ENCODE data around the gene MTMR3. TPM values are rescaled to one million over a fixed set of nuclear protein-coding genes. Genes with fewer than 3 reads are reported as not detected.

Gene MTMR3
- polyA plus RNA-seq, 1 of the 3 experiments (the other 2 are of a cell fraction), result 20.4 TPM

DNA sequence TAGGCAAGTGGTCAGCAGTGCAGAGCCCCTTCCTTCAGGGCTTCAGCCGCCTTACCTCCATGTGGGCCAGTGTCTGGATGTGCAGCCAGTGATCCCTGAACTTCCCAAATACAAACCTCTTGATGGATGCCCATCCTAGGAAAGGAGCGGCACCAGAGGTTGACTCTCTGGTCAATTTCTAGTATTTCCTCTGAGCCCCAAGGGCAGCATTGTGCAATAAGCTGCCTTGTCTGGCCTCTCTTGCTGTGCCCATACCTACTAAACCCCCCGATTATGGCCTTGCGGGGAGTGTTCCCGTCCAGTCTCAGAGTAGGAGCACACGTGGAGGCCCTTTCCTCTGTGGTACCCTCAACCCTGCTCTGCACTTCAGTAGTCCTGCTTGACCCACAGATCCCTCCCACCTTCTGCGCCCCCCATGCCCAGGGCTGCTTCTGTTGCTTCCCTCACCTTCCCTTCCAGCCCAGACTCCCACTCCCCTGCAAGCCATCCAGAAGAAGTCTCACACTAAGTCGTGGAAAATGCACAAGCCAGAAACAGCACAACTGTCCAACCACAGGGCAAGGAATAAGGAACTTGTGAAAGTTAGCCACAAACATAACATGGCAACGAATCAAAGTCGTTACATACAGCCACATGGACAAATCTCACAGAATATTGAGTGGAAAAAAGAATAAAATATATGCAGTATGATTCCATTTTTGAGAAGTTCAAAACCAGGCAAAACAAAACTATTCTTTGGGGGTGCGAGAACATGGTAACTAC lies 157.7 kb downstream of the MTMR3 start:
- WGBS (ENCODE audit: low lambda C conversion rate), result 92% methylated on average over 9 of the region's 11 CpGs
- TF ChIP-seq YY1 (IDR thresholded peaks at IDR 0.05; ENCODE audit: low read depth) (no peak), RFX5 (IDR thresholded peaks at IDR 0.05; ENCODE audit: low read length) (no peak), FOSL2 (IDR thresholded peaks at IDR 0.05; ENCODE audit: borderline replicate concordance, low read depth) (no peak), EP300 (IDR thresholded peaks at IDR 0.05; ENCODE audit: borderline replicate concordance in 1 of 2, low read depth in 1 of 2, low read length in 1 of 2) (no peak), TCF12 (IDR thresholded peaks at IDR 0.05) (no peak), POLR2AphosphoS5 (IDR thresholded peaks at IDR 0.05; ENCODE audit: low read depth, low read length) (no peak), NFIC (IDR thresholded peaks at IDR 0.05; ENCODE audit: borderline replicate concordance) (no peak), USF1 (IDR thresholded peaks at IDR 0.05; ENCODE audit: borderline replicate concordance, low read depth) (no peak), ELF1 (IDR thresholded peaks at IDR 0.05) (no peak)
- ChIA-PET CTCF (interaction anchor here (0.5 to 1.7 kb wide), 4 partner anchors 10 to 215 kb away, joined by 3 to 6 read pairs (median 4); no protein-coding TSS in a partner anchor), POLR2A (no interaction called here)
- Histone ChIP-seq H3K9ac (no peak overlapping the region), H4K20me1 (ENCODE audit: insufficient read depth) (no peaks in the 10 kb centered on the region), H3K4me3 (ENCODE audit: low read depth in 2 of 2, low read length in 1 of 2) (no peak overlapping the region), H3F3A (replicated peaks; ENCODE audit: insufficient read depth) (peaks cover 21% of the 10 kb centered on the region), H3K4me2 (no peak overlapping the region), H3K4me1 (ENCODE audit: control insufficient read depth in 1 of 2, insufficient read depth in 2 of 2, low read depth in 1 of 2, low read length in 1 of 2) (peaks cover 0 to 33% of the 10 kb centered on the region in 2 experiments; a peak in 3 of 4 replicates), H3K27ac (ENCODE audit: low read depth in 2 of 2, low read length in 1 of 2) (no peak overlapping the region), H3K36me3 (replicated peaks in 1 of 2; ENCODE audit: control insufficient read depth in 1 of 2, insufficient read depth in 2 of 2, low read length in 1 of 2) (no peaks in the 10 kb centered on the region), H2AFZ (ENCODE audit: low read depth) (no peak overlapping the region), H3K79me2 (ENCODE audit: insufficient read depth) (no peaks in the 10 kb centered on the region), H3K27me3 (ENCODE audit: insufficient read depth) (no peaks in the 10 kb centered on the region), H3K9me3 (no peaks in the 10 kb centered on the region), H3K9me2 (no peaks in the 10 kb centered on the region)
- no peak for DNase-seq

DNA sequence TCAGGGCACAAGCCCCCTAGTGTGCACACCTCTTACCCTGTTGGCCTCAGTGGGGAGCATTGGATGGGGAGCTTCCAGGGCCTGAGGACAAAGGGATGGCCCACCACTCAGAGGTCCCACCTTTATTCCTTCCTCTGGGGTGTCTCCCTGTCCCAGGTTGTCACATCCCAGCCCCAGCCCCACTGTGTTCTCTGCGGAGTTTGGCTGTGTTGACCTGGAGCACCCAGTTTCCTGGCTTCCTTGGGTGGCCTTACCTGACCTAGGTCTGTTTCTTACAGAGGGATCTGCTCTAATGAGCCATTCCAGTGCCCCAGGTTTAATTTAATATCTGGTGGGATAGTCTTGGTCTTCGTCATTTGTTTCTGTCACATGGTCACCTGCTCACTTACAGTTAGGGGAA lies 158.5 kb downstream of the MTMR3 start:
- Histone ChIP-seq H3K9me3 (no peaks in the 10 kb centered on the region), H3K79me2 (ENCODE audit: insufficient read depth) (no peaks in the 10 kb centered on the region), H3K4me3 (ENCODE audit: low read depth in 2 of 2, low read length in 1 of 2) (no peak overlapping the region), H3K9ac (no peak overlapping the region), H3K9me2 (no peaks in the 10 kb centered on the region), H3K4me1 (ENCODE audit: control insufficient read depth in 1 of 2, insufficient read depth in 2 of 2, low read depth in 1 of 2, low read length in 1 of 2) (peaks cover 0 to 33% of the 10 kb centered on the region in 2 experiments; a peak in 3 of 4 replicates), H2AFZ (ENCODE audit: low read depth) (no peak overlapping the region), H3F3A (replicated peaks; ENCODE audit: insufficient read depth) (peaks cover 21% of the 10 kb centered on the region), H3K27ac (ENCODE audit: low read depth in 2 of 2, low read length in 1 of 2) (no peak overlapping the region), H3K27me3 (ENCODE audit: insufficient read depth) (no peaks in the 10 kb centered on the region), H3K36me3 (replicated peaks in 1 of 2; ENCODE audit: control insufficient read depth in 1 of 2, insufficient read depth in 2 of 2, low read length in 1 of 2) (no peaks in the 10 kb centered on the region), H4K20me1 (ENCODE audit: insufficient read depth) (no peaks in the 10 kb centered on the region), H3K4me2 (no peak overlapping the region)
- TF ChIP-seq NRF1 (IDR thresholded peaks at IDR 0.05; ENCODE audit: low read depth, low read length) (no peak), RCOR1 (IDR thresholded peaks at IDR 0.05; ENCODE audit: low read length) (no peak), EZH2phosphoT487 (IDR thresholded peaks at IDR 0.05; ENCODE audit: borderline replicate concordance, low read depth) (no peak), RAD21 (IDR thresholded peaks at IDR 0.05; ENCODE audit: low read length) (no peak), MEF2A (IDR thresholded peaks at IDR 0.05; ENCODE audit: borderline replicate concordance, low read depth) (no peak), RXRA (IDR thresholded peaks at IDR 0.05; ENCODE audit: borderline replicate concordance, low read depth) (no peak), SIN3A (IDR thresholded peaks at IDR 0.05; ENCODE audit: borderline replicate concordance, low read depth, low read length) (no peak), POLR2AphosphoS5 (IDR thresholded peaks at IDR 0.05; ENCODE audit: low read depth, low read length) (no peak), JUND (IDR thresholded peaks at IDR 0.05) (no peak), TAF1 (IDR thresholded peaks at IDR 0.05; ENCODE audit: borderline replicate concordance, low read depth, low read length) (no peak), MAX (IDR thresholded peaks at IDR 0.05; ENCODE audit: low read depth) (no peak), FOSL2 (IDR thresholded peaks at IDR 0.05; ENCODE audit: borderline replicate concordance, low read depth) (no peak), TCF12 (IDR thresholded peaks at IDR 0.05) (no peak), ELF1 (IDR thresholded peaks at IDR 0.05) (no peak), FOXM1 (IDR thresholded peaks at IDR 0.05; ENCODE audit: low read depth) (no peak), EP300 (IDR thresholded peaks at IDR 0.05; ENCODE audit: borderline replicate concordance in 1 of 2, low read depth in 1 of 2, low read length in 1 of 2) (no peak)
- TF ChIP-seq, protein P1, sequence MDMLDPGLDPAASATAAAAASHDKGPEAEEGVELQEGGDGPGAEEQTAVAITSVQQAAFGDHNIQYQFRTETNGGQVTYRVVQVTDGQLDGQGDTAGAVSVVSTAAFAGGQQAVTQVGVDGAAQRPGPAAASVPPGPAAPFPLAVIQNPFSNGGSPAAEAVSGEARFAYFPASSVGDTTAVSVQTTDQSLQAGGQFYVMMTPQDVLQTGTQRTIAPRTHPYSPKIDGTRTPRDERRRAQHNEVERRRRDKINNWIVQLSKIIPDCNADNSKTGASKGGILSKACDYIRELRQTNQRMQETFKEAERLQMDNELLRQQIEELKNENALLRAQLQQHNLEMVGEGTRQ (IDR thresholded peaks at IDR 0.05; ENCODE audit: borderline replicate concordance, low read depth, low read length), result no peak
- TF ChIP-seq, protein P2, sequence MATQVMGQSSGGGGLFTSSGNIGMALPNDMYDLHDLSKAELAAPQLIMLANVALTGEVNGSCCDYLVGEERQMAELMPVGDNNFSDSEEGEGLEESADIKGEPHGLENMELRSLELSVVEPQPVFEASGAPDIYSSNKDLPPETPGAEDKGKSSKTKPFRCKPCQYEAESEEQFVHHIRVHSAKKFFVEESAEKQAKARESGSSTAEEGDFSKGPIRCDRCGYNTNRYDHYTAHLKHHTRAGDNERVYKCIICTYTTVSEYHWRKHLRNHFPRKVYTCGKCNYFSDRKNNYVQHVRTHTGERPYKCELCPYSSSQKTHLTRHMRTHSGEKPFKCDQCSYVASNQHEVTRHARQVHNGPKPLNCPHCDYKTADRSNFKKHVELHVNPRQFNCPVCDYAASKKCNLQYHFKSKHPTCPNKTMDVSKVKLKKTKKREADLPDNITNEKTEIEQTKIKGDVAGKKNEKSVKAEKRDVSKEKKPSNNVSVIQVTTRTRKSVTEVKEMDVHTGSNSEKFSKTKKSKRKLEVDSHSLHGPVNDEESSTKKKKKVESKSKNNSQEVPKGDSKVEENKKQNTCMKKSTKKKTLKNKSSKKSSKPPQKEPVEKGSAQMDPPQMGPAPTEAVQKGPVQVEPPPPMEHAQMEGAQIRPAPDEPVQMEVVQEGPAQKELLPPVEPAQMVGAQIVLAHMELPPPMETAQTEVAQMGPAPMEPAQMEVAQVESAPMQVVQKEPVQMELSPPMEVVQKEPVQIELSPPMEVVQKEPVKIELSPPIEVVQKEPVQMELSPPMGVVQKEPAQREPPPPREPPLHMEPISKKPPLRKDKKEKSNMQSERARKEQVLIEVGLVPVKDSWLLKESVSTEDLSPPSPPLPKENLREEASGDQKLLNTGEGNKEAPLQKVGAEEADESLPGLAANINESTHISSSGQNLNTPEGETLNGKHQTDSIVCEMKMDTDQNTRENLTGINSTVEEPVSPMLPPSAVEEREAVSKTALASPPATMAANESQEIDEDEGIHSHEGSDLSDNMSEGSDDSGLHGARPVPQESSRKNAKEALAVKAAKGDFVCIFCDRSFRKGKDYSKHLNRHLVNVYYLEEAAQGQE (IDR thresholded peaks at IDR 0.05; ENCODE audit: low read depth, low read length), result no peak
- ChIA-PET CTCF (interaction anchor here (0.5 to 2.7 kb wide), 3 partner anchors 13 to 215 kb away, joined by 3 to 10 read pairs (median 3); no protein-coding TSS in a partner anchor), POLR2A (no interaction called here)
- 100% methylated on average over 2 of the region's 2 CpGs for WGBS (ENCODE audit: low lambda C conversion rate)
- DNase-seq, result no peak
